Omental fat pad (tissue), 4 donors: ENCODE data around the gene JADE2. TPM values are rescaled to one million over a fixed set of nuclear protein-coding genes. Genes with fewer than 3 reads are reported as not detected.

Experiments
- ATAC-seq: fragments of 150-250 bp; one replicate; pipeline ENCODE4 v1.9.1; 2016; ENCODE audit warnings: mild to moderate bottlenecking, moderate library complexity; ENCODE audit not compliant: low FRiP score
- DNase-seq: peaks from one replicate; pipeline ENCODE4 v3.0.0-alpha.2; 2019; ENCODE audit warnings: low spot score
- CTCF ChIP-seq, 3 donors: fragments of 450-650 bp; IDR thresholded peaks; one replicate each; pipeline ENCODE4 v1.5.1; 2016 to 2017; ENCODE audit warnings: antibody characterized with exemption in 3 of 3, mild to moderate bottlenecking in 3 of 3, moderate library complexity in 2 of 3
- total RNA-seq, 4 donors: library from RNA; depleted of rRNA; stranded (reverse); fragments of >200 nt; gene quantifications; one replicate each; pipeline ENCODE4 v1.1.0, GENCODE V29; 2016

Gene JADE2
- total RNA-seq, 4 donors from 2014 or later, result 17.8 to 72.7 (median 33.8) TPM

- no peak for TF ChIP-seq CTCF (IDR thresholded peaks at IDR 0.05)
- ATAC-seq (no peak), DNase-seq (no peak)
These were observed 57.5 kb downstream of the JADE2 start for GRCh38 chr5:134582941-134583340.

- TF ChIP-seq CTCF (IDR thresholded peaks at IDR 0.05), result no peak
- ATAC-seq, result no peak
These were observed 58.3 kb downstream of the JADE2 start for GRCh38 chr5:134583766-134584165.

GRCh38 chr5:134584662-134585061 is 59.2 kb downstream of the JADE2 start:
- ATAC-seq (no peak), DNase-seq (no peak)
- no peak for TF ChIP-seq CTCF (IDR thresholded peaks at IDR 0.05)

More at GRCh38 chr5:134583766-134584165, 58.3 kb downstream of the JADE2 start:
- no peak for DNase-seq

- DNase-seq (no peak), ATAC-seq (no peak)
- no peak for TF ChIP-seq CTCF (IDR thresholded peaks at IDR 0.05)
These were observed 60.5 kb downstream of the JADE2 start for GRCh38 chr5:134585966-134586365.

GRCh38 chr5:134586866-134587524 is 61.5 kb downstream of the JADE2 start:
- peak; percentile 86 for DNase-seq
- TF ChIP-seq CTCF (IDR thresholded peaks at IDR 0.05), result peak in 1 of 3 donors; percentile 6
- ATAC-seq, result peak; percentile 89

GRCh38 chr5:134590992-134591659 is 65.7 kb downstream of the JADE2 start:
- DNase-seq (no peak), ATAC-seq (no peak)

More at GRCh38 chr5:134590992-134591659, 65.7 kb downstream of the JADE2 start:
- no peak for TF ChIP-seq CTCF (IDR thresholded peaks at IDR 0.05)
